ENCODE measurements around the gene FCHSD2.

The FCHSD2 gene

GRCh38 chr11:73117071-73117470, 25.0 kb downstream of the FCHSD2 start:
- H3K36me3 ChIP-seq (ENCODE audit: control insufficient read depth, insufficient read depth, low read length), result peaks cover 21% of the 10 kb centered on the region
- no peak overlapping the region for H3K4me3 ChIP-seq (ENCODE audit: extremely low read depth, insufficient read depth, low read length, poor library complexity, severe bottlenecking)
- no peak overlapping the region for H3K27ac ChIP-seq (ENCODE audit: low read depth, low read length, severe bottlenecking)
- H3K4me1 ChIP-seq (ENCODE audit: control insufficient read depth, insufficient read depth, low read length, poor library complexity, severe bottlenecking), result no peaks in the 10 kb centered on the region
- no CpG with 5 or more reads among the region's 2 CpGs for WGBS, 2 experiments (ENCODE audit: insufficient coverage in 2 of 2)
- no peaks in the 10 kb centered on the region for H3K9me3 ChIP-seq (ENCODE audit: control insufficient read depth, low read length)

GRCh38 chr11:73116636-73117035, 25.5 kb downstream of the FCHSD2 start:
- Histone ChIP-seq H3K27ac (ENCODE audit: low read depth, low read length, severe bottlenecking) (no peak overlapping the region), H3K36me3 (ENCODE audit: control insufficient read depth, insufficient read depth, low read length) (peaks cover 21% of the 10 kb centered on the region), H3K9me3 (ENCODE audit: control insufficient read depth, low read length) (no peaks in the 10 kb centered on the region), H3K4me1 (ENCODE audit: control insufficient read depth, insufficient read depth, low read length, poor library complexity, severe bottlenecking) (no peaks in the 10 kb centered on the region), H3K4me3 (ENCODE audit: extremely low read depth, insufficient read depth, low read length, poor library complexity, severe bottlenecking) (no peak overlapping the region)
- WGBS, 2 experiments (ENCODE audit: insufficient coverage in 2 of 2), result 100% methylated on average over 2 to 4 of the region's 8 CpGs

DNA sequence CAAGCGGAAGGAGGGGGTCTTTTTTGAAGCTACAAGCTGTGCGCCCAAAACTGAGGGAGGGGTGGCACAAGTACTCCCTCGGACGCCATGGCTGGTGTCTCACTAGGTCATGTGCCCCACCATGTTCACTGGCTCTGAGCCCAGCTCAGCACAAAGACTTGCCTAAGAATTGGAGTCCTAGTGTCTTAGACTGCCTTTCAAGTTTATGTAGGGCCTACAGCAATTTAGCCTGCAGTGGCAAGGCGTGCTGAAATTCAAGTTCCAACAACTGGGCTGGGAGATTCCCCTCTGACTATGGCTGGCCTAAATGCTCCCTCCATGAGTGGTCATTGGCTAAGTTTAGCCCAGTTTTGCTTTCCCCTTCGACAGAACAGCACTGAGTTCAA, 27.3 kb downstream of the FCHSD2 start:
- H3K4me3 ChIP-seq (ENCODE audit: extremely low read depth, insufficient read depth, low read length, poor library complexity, severe bottlenecking), result no peak overlapping the region
- 97 to 98% methylated on average over 5 to 6 of the region's 6 CpGs for WGBS, 2 experiments (ENCODE audit: insufficient coverage in 2 of 2)
- no peaks in the 10 kb centered on the region for H3K9me3 ChIP-seq (ENCODE audit: control insufficient read depth, low read length)
- H3K36me3 ChIP-seq (ENCODE audit: control insufficient read depth, insufficient read depth, low read length), result peaks cover 21% of the 10 kb centered on the region
- H3K27ac ChIP-seq (ENCODE audit: low read depth, low read length, severe bottlenecking), result no peak overlapping the region
- H3K4me1 ChIP-seq (ENCODE audit: control insufficient read depth, insufficient read depth, low read length, poor library complexity, severe bottlenecking), result no peaks in the 10 kb centered on the region

- no peak overlapping the region for H3K4me3 ChIP-seq (ENCODE audit: extremely low read depth, insufficient read depth, low read length, poor library complexity, severe bottlenecking)
- no peaks in the 10 kb centered on the region for H3K9me3 ChIP-seq (ENCODE audit: control insufficient read depth, low read length)
- H3K27ac ChIP-seq (ENCODE audit: low read depth, low read length, severe bottlenecking), result no peak overlapping the region
- H3K4me1 ChIP-seq (ENCODE audit: control insufficient read depth, insufficient read depth, low read length, poor library complexity, severe bottlenecking), result no peaks in the 10 kb centered on the region
- peaks cover 17% of the 10 kb centered on the region for H3K36me3 ChIP-seq (ENCODE audit: control insufficient read depth, insufficient read depth, low read length)
- WGBS, 2 experiments (ENCODE audit: insufficient coverage in 2 of 2), result 98 to 100% methylated on average over 3 to 4 of the region's 4 CpGs
These were observed 27.8 kb downstream of the FCHSD2 start for GRCh38 chr11:73114110-73114834.

- Histone ChIP-seq H3K27ac (ENCODE audit: low read depth, low read length, severe bottlenecking) (no peak overlapping the region), H3K4me1 (ENCODE audit: control insufficient read depth, insufficient read depth, low read length, poor library complexity, severe bottlenecking) (no peaks in the 10 kb centered on the region), H3K36me3 (ENCODE audit: control insufficient read depth, insufficient read depth, low read length) (peaks cover 17% of the 10 kb centered on the region), H3K9me3 (ENCODE audit: control insufficient read depth, low read length) (no peaks in the 10 kb centered on the region), H3K4me3 (ENCODE audit: extremely low read depth, insufficient read depth, low read length, poor library complexity, severe bottlenecking) (no peak overlapping the region)
- WGBS, 2 experiments (ENCODE audit: insufficient coverage in 2 of 2), result 94 to 100% methylated on average over 3 to 5 of the region's 6 CpGs
These were observed 28.7 kb downstream of the FCHSD2 start for GRCh38 chr11:73113426-73113825.

GRCh38 chr11:73107597-73107996, 34.5 kb downstream of the FCHSD2 start:
- Histone ChIP-seq H3K27ac (ENCODE audit: low read depth, low read length, severe bottlenecking) (no peak overlapping the region), H3K36me3 (ENCODE audit: control insufficient read depth, insufficient read depth, low read length) (no peaks in the 10 kb centered on the region), H3K4me3 (ENCODE audit: extremely low read depth, insufficient read depth, low read length, poor library complexity, severe bottlenecking) (no peak overlapping the region), H3K4me1 (ENCODE audit: control insufficient read depth, insufficient read depth, low read length, poor library complexity, severe bottlenecking) (no peaks in the 10 kb centered on the region), H3K9me3 (ENCODE audit: control insufficient read depth, low read length) (no peaks in the 10 kb centered on the region)
- 94 to 100% methylated on average over 1 to 2 of the region's 3 CpGs for WGBS, 2 experiments (ENCODE audit: insufficient coverage in 2 of 2)

DNA sequence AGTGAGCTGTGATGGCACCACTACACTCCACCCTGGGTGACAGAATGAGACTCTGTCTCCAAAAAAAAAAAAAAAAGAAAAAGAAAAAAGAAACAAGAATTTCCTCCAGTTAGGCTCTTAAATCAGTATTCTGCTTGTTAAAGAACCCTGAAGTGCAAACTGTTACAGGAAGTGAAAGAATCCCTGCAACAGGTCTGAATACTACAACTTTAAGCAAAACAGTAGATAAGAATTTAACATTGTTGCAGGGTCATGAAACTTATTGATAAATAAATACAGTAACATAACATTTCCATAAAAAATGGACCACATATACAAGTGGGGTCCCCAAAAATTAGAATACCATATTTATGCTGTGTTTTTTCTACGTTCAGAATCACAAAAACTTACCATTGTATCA, 35.8 kb downstream of the FCHSD2 start:
- WGBS, 2 experiments (ENCODE audit: insufficient coverage in 2 of 2), result 100% methylated on average over 1 of the region's 1 CpG; no CpG with 5 or more reads in 1 of the 2 experiments
- H3K27ac ChIP-seq (ENCODE audit: low read depth, low read length, severe bottlenecking), result no peak overlapping the region
- no peaks in the 10 kb centered on the region for H3K4me1 ChIP-seq (ENCODE audit: control insufficient read depth, insufficient read depth, low read length, poor library complexity, severe bottlenecking)
- H3K36me3 ChIP-seq (ENCODE audit: control insufficient read depth, insufficient read depth, low read length), result no peaks in the 10 kb centered on the region
- H3K4me3 ChIP-seq (ENCODE audit: extremely low read depth, insufficient read depth, low read length, poor library complexity, severe bottlenecking), result no peak overlapping the region
- H3K9me3 ChIP-seq (ENCODE audit: control insufficient read depth, low read length), result no peaks in the 10 kb centered on the region

GRCh38 chr11:73100578-73100977, 41.5 kb downstream of the FCHSD2 start:
- no peaks in the 10 kb centered on the region for H3K4me1 ChIP-seq (ENCODE audit: control insufficient read depth, insufficient read depth, low read length, poor library complexity, severe bottlenecking)
- 90% methylated on average over 6 of the region's 8 CpGs; no CpG with 5 or more reads in 1 of the 2 experiments for WGBS, 2 experiments (ENCODE audit: insufficient coverage in 2 of 2)
- no peaks in the 10 kb centered on the region for H3K36me3 ChIP-seq (ENCODE audit: control insufficient read depth, insufficient read depth, low read length)
- no peak overlapping the region for H3K4me3 ChIP-seq (ENCODE audit: extremely low read depth, insufficient read depth, low read length, poor library complexity, severe bottlenecking)
- H3K27ac ChIP-seq (ENCODE audit: low read depth, low read length, severe bottlenecking), result no peak overlapping the region
- H3K9me3 ChIP-seq (ENCODE audit: control insufficient read depth, low read length), result no peaks in the 10 kb centered on the region

- Histone ChIP-seq H3K4me1 (ENCODE audit: control insufficient read depth, insufficient read depth, low read length, poor library complexity, severe bottlenecking) (no peaks in the 10 kb centered on the region), H3K4me3 (ENCODE audit: extremely low read depth, insufficient read depth, low read length, poor library complexity, severe bottlenecking) (no peak overlapping the region), H3K36me3 (ENCODE audit: control insufficient read depth, insufficient read depth, low read length) (no peaks in the 10 kb centered on the region), H3K27ac (ENCODE audit: low read depth, low read length, severe bottlenecking) (no peak overlapping the region), H3K9me3 (ENCODE audit: control insufficient read depth, low read length) (no peaks in the 10 kb centered on the region)
- WGBS, 2 experiments (ENCODE audit: insufficient coverage in 2 of 2), result 92 to 94% methylated on average over 21 to 24 of the region's 25 CpGs
These were observed 42.4 kb downstream of the FCHSD2 start for GRCh38 chr11:73099512-73100266.

DNA sequence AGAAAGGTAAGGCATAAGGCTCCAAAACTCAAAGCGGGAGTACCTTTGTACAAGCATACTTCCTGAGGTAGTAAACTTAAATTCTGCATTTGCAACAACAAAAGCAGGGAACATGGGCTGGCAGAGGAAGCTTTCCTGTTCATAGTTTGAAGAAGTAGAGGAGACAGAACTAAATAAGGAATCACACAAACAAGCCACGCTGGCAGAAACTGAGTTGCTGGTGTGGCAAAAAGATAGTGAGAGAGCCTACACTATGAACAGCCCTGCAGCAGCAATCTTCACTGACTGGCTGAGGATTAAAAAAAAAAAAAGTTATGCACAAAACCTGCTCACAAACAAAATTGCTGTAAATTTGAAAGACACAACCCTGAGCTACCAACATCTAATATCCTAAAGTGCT, 46.5 kb downstream of the FCHSD2 start:
- Histone ChIP-seq H3K4me3 (ENCODE audit: extremely low read depth, insufficient read depth, low read length, poor library complexity, severe bottlenecking) (no peak overlapping the region), H3K36me3 (ENCODE audit: control insufficient read depth, insufficient read depth, low read length) (peaks cover 5% of the 10 kb centered on the region), H3K4me1 (ENCODE audit: control insufficient read depth, insufficient read depth, low read length, poor library complexity, severe bottlenecking) (no peaks in the 10 kb centered on the region), H3K27ac (ENCODE audit: low read depth, low read length, severe bottlenecking) (no peak overlapping the region), H3K9me3 (ENCODE audit: control insufficient read depth, low read length) (no peaks in the 10 kb centered on the region)
- 83% methylated on average over 1 of the region's 2 CpGs; no CpG with 5 or more reads in 1 of the 2 experiments for WGBS, 2 experiments (ENCODE audit: insufficient coverage in 2 of 2)
